H1 (cell line): Measurements from ENCODE around the gene ACOD1. TPM values are rescaled to one million over a fixed set of nuclear protein-coding genes. Genes with fewer than 3 reads are reported as not detected.

ENCODE experiments used
- CTCF ChIA-PET: fragments of 300-600 bp; sonication (Branson Sonifier 250); formaldehyde crosslinking; loops from one replicate; lab custom pipeline; 2021; ENCODE audit not compliant: partially characterized antibody; lab: Charles Lee
- POLR2A ChIA-PET: fragments of 300-600 bp; sonication (Branson Sonifier 250); formaldehyde crosslinking; loops from one replicate; lab custom pipeline; 2021; ENCODE audit warnings: inconsistent platforms; ENCODE audit not compliant: partially characterized antibody; lab: Charles Lee
- DNase-seq, 2 experiments: peaks; one replicate each; pipeline versions ENCODE4 v3.0.0 to v3.0.0-alpha.2; 2010 to 2022; ENCODE audit warnings: low spot score in 2 of 2, low read depth in 1 of 2, mixed read lengths in 1 of 2
- FAIRE-seq: peaks from 2 replicates; lab custom pipeline; 2011; peaks lifted over from hg19 to GRCh38; lab: Jason Lieb, UNC
- H2AFZ ChIP-seq: 2 replicates; pipeline ENCODE4 v1.8.1; 2012; ENCODE audit warnings: low read length, inconsistent platforms
- H2AK5ac ChIP-seq: 2 replicates; pipeline ENCODE4 v1.6.1; 2013; ENCODE audit warnings: low read depth, low read length
- H2BK120ac ChIP-seq: replicated peaks from 2 replicates; pipeline ENCODE3; 2013; ENCODE audit warnings: low read depth, low read length, inconsistent platforms
- H2BK12ac ChIP-seq: 2 replicates; pipeline ENCODE4 v1.6.1; 2013; ENCODE audit warnings: low read depth, low read length
- H2BK15ac ChIP-seq: 2 replicates; pipeline ENCODE4 v1.6.1; 2013; ENCODE audit warnings: low read length
- H2BK20ac ChIP-seq: 2 replicates; pipeline ENCODE4 v1.6.1; 2013; ENCODE audit warnings: low read length
- H2BK5ac ChIP-seq: 2 replicates; pipeline ENCODE4 v1.6.1; 2013; ENCODE audit warnings: low read depth, low read length
- H3K14ac ChIP-seq: 2 replicates; pipeline ENCODE4 v1.6.1; 2013; ENCODE audit warnings: inconsistent platforms; ENCODE audit not compliant: insufficient read length
- H3K18ac ChIP-seq: 2 replicates; pipeline ENCODE4 v1.6.1; 2013; ENCODE audit warnings: low read length; ENCODE audit errors: extremely low read depth
- H3K23ac ChIP-seq: 2 replicates; pipeline ENCODE4 v1.6.1; 2013; ENCODE audit warnings: inconsistent platforms; ENCODE audit not compliant: insufficient read length
- H3K23me2 ChIP-seq: 2 replicates; pipeline ENCODE4 v1.6.1; 2013; ENCODE audit warnings: low read depth, low read length
- H3K27ac ChIP-seq: 2 replicates; pipeline ENCODE4 v1.6.1; 2011; ENCODE audit warnings: low read depth, low read length, inconsistent platforms
- H3K27me3 ChIP-seq, 4 experiments: replicated peaks in 1 of 4; 1 replicate in 1 of 4; 2 replicates in 3 of 4; pipeline versions ENCODE4 v1.6.1 to v1.8.1; 2011 to 2013; ENCODE audit warnings: low read length in 3 of 4, mild to moderate bottlenecking in 3 of 4, inconsistent platforms in 2 of 4, mixed read lengths in 2 of 4, moderate library complexity in 1 of 4; ENCODE audit not compliant: control insufficient read depth in 3 of 4, insufficient read depth in 3 of 4; ENCODE audit errors: extremely low read depth in 1 of 4
- H3K36me3 ChIP-seq, 4 experiments: 2 replicates each; pipeline versions ENCODE4 v1.6.1 to v1.8.1; 2011 to 2013; ENCODE audit warnings: mild to moderate bottlenecking in 4 of 4, low read length in 3 of 4, moderate library complexity in 2 of 4, control low read depth in 1 of 4, inconsistent platforms in 1 of 4; ENCODE audit not compliant: insufficient read depth in 4 of 4, control insufficient read depth in 2 of 4
- H3K4ac ChIP-seq: replicated peaks from 2 replicates; pipeline ENCODE3; 2013; ENCODE audit warnings: low read length, low read depth, mixed read lengths, inconsistent platforms; ENCODE audit not compliant: insufficient read length
- H3K4me1 ChIP-seq, 4 experiments: replicated peaks in 1 of 4; 1 replicate in 1 of 4; 2 replicates in 3 of 4; pipeline versions ENCODE4 v1.6.1 to v1.8.1; 2011 to 2013; ENCODE audit warnings: low read length in 3 of 4, inconsistent platforms in 2 of 4, mixed read lengths in 1 of 4; ENCODE audit not compliant: insufficient read depth in 4 of 4, control insufficient read depth in 3 of 4
- H3K4me2 ChIP-seq, 2 experiments: 2 replicates each; pipeline versions ENCODE4 v1.6.1 to v1.8.1; 2011 to 2013; ENCODE audit warnings: low read depth in 2 of 2, low read length in 2 of 2, control low read depth in 1 of 2, inconsistent platforms in 1 of 2, mild to moderate bottlenecking in 1 of 2; ENCODE audit not compliant: insufficient read depth in 1 of 2
- H3K4me3 ChIP-seq, 4 experiments: fragments of 200-600, 300-600 bp in 1 of 4; sonication (generic), shearing (Covaris generic), sonication (Bioruptor Twin) in 1 of 4; 2 replicates each; pipeline versions ENCODE4 v1.5.1 to v1.8.1; 2011 to 2016; ENCODE audit warnings: low read length in 4 of 4, low read depth in 3 of 4, control low read depth in 2 of 4, inconsistent platforms in 2 of 4, mild to moderate bottlenecking in 2 of 4, mixed read lengths in 1 of 4, moderate library complexity in 1 of 4; ENCODE audit not compliant: insufficient read depth in 2 of 4; ENCODE audit errors: extremely low read depth in 1 of 4
- H3K56ac ChIP-seq: replicated peaks from 2 replicates; pipeline ENCODE3; 2013; ENCODE audit warnings: low read depth, mild to moderate bottlenecking, mixed read lengths, low read length, inconsistent platforms; ENCODE audit not compliant: insufficient read length
- H3K79me1 ChIP-seq: 2 replicates; pipeline ENCODE4 v1.6.1; 2013; ENCODE audit warnings: low read depth, low read length, control low read depth
- H3K79me2 ChIP-seq, 2 experiments: 2 replicates each; pipeline versions ENCODE4 v1.6.1 to v1.8.1; 2012 to 2013; ENCODE audit warnings: low read length in 2 of 2, mild to moderate bottlenecking in 2 of 2, inconsistent platforms in 1 of 2; ENCODE audit not compliant: insufficient read depth in 2 of 2, control insufficient read depth in 1 of 2
- H3K9ac ChIP-seq, 4 experiments: replicated peaks in 1 of 4; 1 replicate in 1 of 4; 2 replicates in 3 of 4; pipeline versions ENCODE4 v1.6.1 to v1.8.1; 2011 to 2013; ENCODE audit warnings: low read depth in 3 of 4, low read length in 3 of 4, control low read depth in 2 of 4, mild to moderate bottlenecking in 2 of 4, moderate library complexity in 2 of 4, inconsistent platforms in 1 of 4; ENCODE audit errors: extremely low read depth in 1 of 4
- H3K9me3 ChIP-seq, 2 experiments: 2 replicates each; pipeline versions ENCODE4 v1.6.1 to v1.8.1; 2012 to 2013; ENCODE audit warnings: mild to moderate bottlenecking in 2 of 2, moderate library complexity in 2 of 2, control low read depth in 1 of 2, inconsistent platforms in 1 of 2, low read depth in 1 of 2, low read length in 1 of 2, mixed read lengths in 1 of 2; ENCODE audit not compliant: insufficient read depth in 2 of 2
- H4K20me1 ChIP-seq, 2 experiments: replicated peaks in 1 of 2; 2 replicates each; pipeline versions ENCODE3 to v1.8.1; 2011 to 2013; ENCODE audit warnings: inconsistent platforms in 2 of 2, low read length in 2 of 2, mild to moderate bottlenecking in 1 of 2; ENCODE audit not compliant: insufficient read depth in 2 of 2, control insufficient read depth in 1 of 2
- H4K5ac ChIP-seq: 2 replicates; pipeline ENCODE4 v1.6.1; 2013; ENCODE audit warnings: low read length, low read depth, mixed read lengths, inconsistent platforms; ENCODE audit not compliant: insufficient read length
- H4K8ac ChIP-seq: 2 replicates; pipeline ENCODE4 v1.8.0; 2013; ENCODE audit warnings: mild to moderate bottlenecking, moderate library complexity, low read length, inconsistent platforms; ENCODE audit not compliant: insufficient read depth; ENCODE audit errors: extremely low read depth
- H4K91ac ChIP-seq: replicated peaks from 2 replicates; pipeline ENCODE3; 2013; ENCODE audit warnings: low read length, mixed read lengths, inconsistent platforms; ENCODE audit not compliant: insufficient read length
- ASH2L ChIP-seq: fragments of 200-600, 300-600 bp; sonication (generic); IDR thresholded peaks from one replicate; pipeline ENCODE4 v1.7.1; 2017; ENCODE audit warnings: low read length
- JUND ChIP-seq: IDR thresholded peaks from 2 replicates; pipeline ENCODE4 v1.6.1; 2011; ENCODE audit warnings: mild to moderate bottlenecking, improper control_type of control experiment, low read length
- RBBP5 ChIP-seq: IDR thresholded peaks from 2 replicates; pipeline ENCODE4 v1.7.1; 2012; ENCODE audit warnings: low read depth, mild to moderate bottlenecking, inconsistent platforms, low read length, moderate library complexity, borderline replicate concordance
- WGBS, 2 experiments: shearing (Covaris generic) in 1 of 2; methylation state at CpG; one replicate each; pipeline versions ENCODE4 v1.1.6 to v1.1.7; 2013 to 2015; ENCODE audit warnings: low lambda C conversion rate in 2 of 2, mixed read lengths in 2 of 2, inconsistent platforms in 1 of 2, low coverage in 1 of 2, missing lambda C conversion rate in 1 of 2; ENCODE audit not compliant: insufficient replicate concordance in 2 of 2, insufficient coverage in 1 of 2, insufficient read length in 1 of 2; ENCODE audit errors: extremely low coverage in 1 of 2, missing lambda C conversion rate in 1 of 2; 5-methylcytosine and 5-hydroxymethylcytosine counted together
- polyA plus RNA-seq, 7 experiments: library from polyadenylated mRNA; depleted of rRNA in 3 of 7; stranded (reverse) in 5 of 7; unstranded in 2 of 7; fragments of >200 nt in 5 of 7; fragments of 200-250 nt in 2 of 7; gene quantifications; 1 replicate in 5 of 7; 2 replicates in 1 of 7; 4 replicates in 1 of 7; pipeline versions ENCODE4 v1.2.1 to v1.2.3, GENCODE V29; 2011 to 2013; ENCODE audit warnings: missing spikeins in 2 of 7, mixed read lengths in 2 of 7
- total RNA-seq: library from RNA; stranded (reverse); fragmentation: NEBNext Ultra II Directional; extraction: Animal tissue kit (Norgen Biotek cat#: 25700); gene quantifications from 2 replicates; pipeline ENCODE4 v1.2.1, GENCODE V29; 2021

The ACOD1 gene
- total and polyA plus RNA-seq, 2 of the 8 experiments (the other 6 are each of a cell fraction or from before 2014, with no cell fraction given) = not detected

DNA sequence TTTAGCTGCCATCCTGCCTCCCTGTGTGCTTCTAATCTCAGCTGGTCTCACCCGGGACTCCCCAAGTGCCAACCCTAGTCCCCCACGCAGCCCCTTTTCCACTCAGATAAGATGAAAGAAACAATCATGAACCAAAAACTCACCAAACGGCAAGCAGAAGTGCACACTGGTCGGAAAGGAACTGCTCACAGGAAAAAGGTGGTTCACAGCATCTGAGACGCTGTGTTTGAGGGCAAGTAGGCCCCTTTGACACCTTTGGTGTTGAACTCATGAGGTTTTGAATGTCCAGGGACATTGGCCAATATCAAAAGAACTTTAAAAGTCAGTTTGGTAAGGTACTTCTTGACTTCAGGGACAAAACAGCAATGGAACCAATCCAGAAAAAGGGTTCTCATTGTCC, 20.4 kb upstream of the ACOD1 start:
- no peak overlapping the region for H2BK20ac ChIP-seq
- POLR2A ChIA-PET = no interaction called here
- H3K23ac ChIP-seq = no peak overlapping the region
- no peak for FAIRE-seq
- no peak overlapping the region for H2BK120ac ChIP-seq
- H2BK12ac ChIP-seq = no peak overlapping the region
- no peaks in the 10 kb centered on the region for H3K9me3 ChIP-seq
- H3K27me3 ChIP-seq = no peaks in the 10 kb centered on the region
- H2BK15ac ChIP-seq = no peak overlapping the region
- WGBS, 2 experiments = 85% methylated on average over 5 of the region's 5 CpGs; no CpG with 5 or more reads in 1 of the 2 experiments
- no peak overlapping the region for H2AK5ac ChIP-seq
- H3K4ac ChIP-seq = no peak overlapping the region
- no peak overlapping the region for H3K4me3 ChIP-seq
- no peak overlapping the region for H3K18ac ChIP-seq
- no peaks in the 10 kb centered on the region for H3K79me2 ChIP-seq
- no peak overlapping the region for H3K56ac ChIP-seq
- CTCF ChIA-PET = interaction anchor here (1.0 kb wide), 2 partner anchors 29 to 52 kb away, joined by 3 to 4 read pairs; no protein-coding TSS in a partner anchor
- no peaks in the 10 kb centered on the region for H3K23me2 ChIP-seq
- H4K5ac ChIP-seq = no peak overlapping the region
- no peak overlapping the region for H3K9ac ChIP-seq
- H4K91ac ChIP-seq = no peak overlapping the region
- no peak overlapping the region for H3K14ac ChIP-seq
- no peaks in the 10 kb centered on the region for H3K36me3 ChIP-seq
- no peak for TF ChIP-seq JUND
- TF ChIP-seq RBBP5 = no peak
- no peak for TF ChIP-seq ASH2L
- no peaks in the 10 kb centered on the region for H3K4me1 ChIP-seq
- H4K20me1 ChIP-seq = no peaks in the 10 kb centered on the region
- H2BK5ac ChIP-seq = no peak overlapping the region
- H3K4me2 ChIP-seq = no peak overlapping the region
- no peaks in the 10 kb centered on the region for H3K79me1 ChIP-seq
- no peak overlapping the region for H4K8ac ChIP-seq
- H2AFZ ChIP-seq = no peak overlapping the region
- DNase-seq = no peak
- H3K27ac ChIP-seq = no peak overlapping the region
